PC-9 (cell line): ENCODE measurements around the gene C6orf141.

ENCODE experiments used
- EZH2 ChIP-seq: fragments of 200-600 bp; sonication (generic); IDR thresholded peaks from 2 replicates; pipeline ENCODE4 v1.8.0; 2017; ENCODE audit warnings: antibody characterized with exemption, low read depth
- TF ChIP-seq, protein P1 (sequence below): fragments of 200-600 bp; sonication (generic); conservative IDR thresholded peaks from 2 replicates; pipeline ENCODE4 v1.6.1; 2017; ENCODE audit warnings: mixed run types, antibody characterized with exemption, mild to moderate bottlenecking, moderate library complexity

DNA sequence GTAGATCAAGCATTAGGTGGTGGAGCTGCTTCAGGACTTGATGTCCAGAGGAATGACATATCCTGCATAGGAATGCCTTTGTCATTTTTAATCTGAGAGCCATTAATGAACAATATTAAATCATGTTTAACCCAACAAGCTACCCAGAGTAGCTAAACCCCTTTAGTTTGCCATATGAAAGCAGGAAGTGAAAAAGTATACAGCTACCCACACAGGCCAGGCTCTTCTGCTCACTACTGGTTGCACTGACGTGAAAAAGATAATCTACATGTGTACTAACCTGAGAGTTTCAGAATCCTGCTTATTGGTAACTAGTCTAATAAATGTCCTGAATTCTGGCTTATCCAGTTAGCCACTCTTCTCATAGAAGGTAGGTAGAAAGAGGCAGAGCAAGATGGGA lies 30.8 kb upstream of the C6orf141 start:
- TF ChIP-seq, protein P1, sequence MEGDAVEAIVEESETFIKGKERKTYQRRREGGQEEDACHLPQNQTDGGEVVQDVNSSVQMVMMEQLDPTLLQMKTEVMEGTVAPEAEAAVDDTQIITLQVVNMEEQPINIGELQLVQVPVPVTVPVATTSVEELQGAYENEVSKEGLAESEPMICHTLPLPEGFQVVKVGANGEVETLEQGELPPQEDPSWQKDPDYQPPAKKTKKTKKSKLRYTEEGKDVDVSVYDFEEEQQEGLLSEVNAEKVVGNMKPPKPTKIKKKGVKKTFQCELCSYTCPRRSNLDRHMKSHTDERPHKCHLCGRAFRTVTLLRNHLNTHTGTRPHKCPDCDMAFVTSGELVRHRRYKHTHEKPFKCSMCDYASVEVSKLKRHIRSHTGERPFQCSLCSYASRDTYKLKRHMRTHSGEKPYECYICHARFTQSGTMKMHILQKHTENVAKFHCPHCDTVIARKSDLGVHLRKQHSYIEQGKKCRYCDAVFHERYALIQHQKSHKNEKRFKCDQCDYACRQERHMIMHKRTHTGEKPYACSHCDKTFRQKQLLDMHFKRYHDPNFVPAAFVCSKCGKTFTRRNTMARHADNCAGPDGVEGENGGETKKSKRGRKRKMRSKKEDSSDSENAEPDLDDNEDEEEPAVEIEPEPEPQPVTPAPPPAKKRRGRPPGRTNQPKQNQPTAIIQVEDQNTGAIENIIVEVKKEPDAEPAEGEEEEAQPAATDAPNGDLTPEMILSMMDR: no peak
- no peak for TF ChIP-seq EZH2
